RKO (cell line): ENCODE results near the gene USP4.

ENCODE experiments used
- DNase-seq: peaks from one replicate; pipeline ENCODE4 v3.0.0-alpha.2; 2016; ENCODE audit warnings: low spot score

Gene USP4

GRCh38 chr3:49295489-49296058 is 44.3 kb downstream of the USP4 start:
- DNase-seq = peak; percentile 34

DNA sequence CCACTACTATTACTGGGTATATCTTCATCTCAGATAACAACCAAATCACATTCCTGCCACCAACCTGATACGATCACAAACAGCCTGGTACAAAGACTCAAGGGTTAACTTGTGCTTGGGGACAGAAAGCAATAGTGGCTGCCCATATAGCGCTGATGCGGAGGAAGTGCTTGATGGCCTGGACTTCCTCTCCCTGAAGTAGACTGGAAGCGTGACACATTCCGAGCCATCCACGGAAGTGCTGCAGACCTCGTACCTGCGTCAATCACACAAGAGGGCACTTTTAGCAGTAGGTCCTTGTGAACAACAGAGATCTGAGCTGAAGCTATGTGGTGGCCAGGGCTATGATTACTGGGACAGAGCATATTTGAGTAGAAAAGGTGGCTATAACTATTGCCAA is 45.5 kb downstream of the USP4 start:
- no peak for DNase-seq

DNA sequence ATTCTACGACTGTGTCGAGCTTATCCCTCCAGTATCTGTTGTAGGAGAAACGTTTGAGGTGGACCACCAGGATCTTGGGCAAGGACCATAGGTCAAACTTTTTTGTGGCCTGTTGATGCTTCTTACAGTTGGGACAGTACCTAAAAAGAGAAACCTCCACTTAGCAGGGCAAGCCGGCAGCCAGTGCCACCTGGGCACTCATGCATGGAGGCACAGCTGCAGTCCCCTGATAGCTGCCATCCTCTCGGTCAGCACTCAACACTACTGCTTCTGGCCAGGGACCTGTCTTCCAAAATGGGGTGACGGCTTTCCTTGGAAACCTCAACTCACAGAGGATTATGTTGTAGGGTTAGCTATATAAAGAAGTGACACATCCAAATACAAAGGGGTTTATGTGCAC is 55.9 kb downstream of the USP4 start:
- no peak for DNase-seq

GRCh38 chr3:49279376-49279775 is 60.5 kb downstream of the USP4 start:
- DNase-seq = no peak

GRCh38 chr3:49278548-49278947 is 61.3 kb downstream of the USP4 start:
- DNase-seq = no peak

- no peak for DNase-seq
Measured at GRCh38 chr3:49277383-49277775, 62.5 kb downstream of the USP4 start.

DNA sequence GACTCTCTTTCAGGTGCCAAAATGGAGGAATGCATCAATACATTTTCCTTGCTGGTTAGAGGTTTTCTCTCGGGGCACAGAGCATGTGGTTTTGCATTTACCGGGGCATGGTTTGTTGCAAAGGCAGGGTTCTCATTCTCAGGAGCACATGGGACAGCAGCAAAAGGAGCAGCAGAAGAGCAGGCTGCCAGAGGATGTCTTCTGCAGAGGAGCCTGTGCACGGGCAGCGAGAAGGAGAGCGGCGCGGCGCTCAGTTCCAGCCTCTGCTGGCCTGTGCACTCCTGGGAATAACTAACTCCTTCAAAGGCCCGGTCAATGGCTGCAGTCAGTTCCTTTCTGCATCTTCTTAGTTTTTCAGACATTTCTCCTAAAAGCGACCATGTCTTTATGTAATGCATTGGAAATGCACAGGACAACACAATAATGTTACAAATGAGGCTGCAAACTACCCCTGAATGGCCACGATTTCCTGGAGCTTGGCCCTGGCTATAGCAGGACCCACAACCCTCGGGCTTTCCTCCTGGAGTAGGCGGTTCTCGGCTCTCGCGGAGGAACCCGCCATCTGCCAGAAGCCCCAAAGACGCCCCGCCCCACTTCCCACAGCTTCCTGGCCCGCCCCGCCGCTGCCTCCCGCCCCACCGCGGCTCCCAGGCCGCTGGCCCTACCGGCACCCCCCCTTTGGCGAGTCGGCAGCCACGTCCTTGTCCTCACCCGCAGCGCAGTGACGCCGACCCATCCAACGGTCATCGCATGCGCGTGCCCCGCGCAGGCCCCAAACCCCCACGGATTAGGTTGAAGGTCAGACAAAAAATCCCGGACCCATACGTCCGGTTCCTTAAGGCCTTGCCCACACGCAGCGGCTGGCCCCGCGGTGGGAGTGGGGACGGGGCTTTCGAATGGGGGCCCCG is 63.1 kb downstream of the USP4 start, which contains the start of gene C3orf62:
Gene C3orf62, minus strand, starts transcription at position 758 of the 908 bp plus-strand sequence. Its CDS starts 360 bp downstream, at position 398.
- no peak for DNase-seq

DNA sequence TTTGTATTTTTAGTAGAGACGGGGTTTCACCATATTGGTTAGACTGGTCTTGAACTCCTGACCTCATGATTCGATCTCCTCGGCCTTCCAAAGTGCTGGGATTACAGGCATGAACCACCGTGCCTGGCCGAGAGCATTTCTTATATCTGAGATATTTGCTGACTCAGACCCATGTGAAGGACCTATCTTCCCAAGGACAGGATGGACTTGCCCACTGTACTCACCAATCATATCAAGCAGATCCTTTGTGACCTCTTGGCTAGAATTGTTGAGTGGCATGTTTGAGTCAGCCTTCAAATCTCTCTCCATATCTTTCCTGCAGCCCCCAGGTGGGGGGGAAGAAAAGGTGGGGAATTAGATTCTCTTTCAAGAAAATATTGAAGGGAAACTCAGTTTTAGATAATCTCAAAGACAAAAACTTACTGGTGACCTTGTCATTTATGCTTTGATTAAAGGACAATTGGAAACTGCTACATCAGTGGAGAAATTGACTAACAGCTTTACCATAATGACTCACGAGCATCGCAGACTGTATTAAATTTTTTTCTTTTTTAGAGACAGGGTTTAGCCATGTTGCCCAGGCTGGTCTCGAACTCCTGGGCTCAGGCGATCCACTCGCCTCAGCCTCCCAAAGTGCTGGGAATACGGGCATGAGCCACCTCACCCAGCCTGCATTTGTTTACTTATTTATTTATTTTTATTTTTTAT is 65.9 kb downstream of the USP4 start:
- peak; percentile 24 for DNase-seq

DNA sequence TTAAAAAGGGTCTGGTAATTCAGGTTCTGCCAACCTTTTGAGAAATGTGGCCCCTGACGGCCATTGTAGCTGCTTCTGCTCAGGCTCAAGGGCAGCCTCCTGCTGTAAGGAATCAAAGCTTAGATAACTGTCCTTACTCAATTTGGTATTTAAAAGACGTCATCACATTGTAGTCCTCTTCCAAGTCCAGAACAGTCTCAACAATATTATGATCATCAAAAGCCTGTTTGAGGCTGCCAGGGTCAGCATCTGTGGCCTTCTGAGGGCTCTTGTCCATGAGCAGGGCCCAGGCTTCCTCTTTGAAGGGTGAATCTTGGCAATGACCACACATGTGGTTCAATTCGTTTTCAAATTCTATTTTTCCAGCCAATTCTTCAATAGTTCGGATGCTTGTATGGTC is 68.8 kb downstream of the USP4 start:
- no peak for DNase-seq

DNA sequence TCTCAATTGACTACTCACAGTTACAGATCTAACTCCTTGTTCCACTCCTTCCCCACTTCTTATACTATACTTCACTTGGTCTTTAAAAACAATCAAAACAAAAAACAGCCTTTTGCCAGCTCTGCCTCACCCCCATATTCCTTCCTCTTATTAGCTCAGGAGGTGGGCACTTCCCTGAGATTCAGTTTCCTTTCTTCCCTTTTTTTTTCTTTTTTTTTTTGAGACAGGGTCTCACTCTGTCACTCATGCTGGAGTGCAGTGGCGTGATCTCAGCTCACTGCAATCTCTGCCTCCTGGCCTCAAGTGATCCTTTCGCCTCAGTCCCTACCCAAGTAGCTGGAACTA is 69.7 kb downstream of the USP4 start:
- DNase-seq = no peak

- DNase-seq = no peak
Measured at GRCh38 chr3:49269443-49270155, 70.3 kb downstream of the USP4 start.

DNA sequence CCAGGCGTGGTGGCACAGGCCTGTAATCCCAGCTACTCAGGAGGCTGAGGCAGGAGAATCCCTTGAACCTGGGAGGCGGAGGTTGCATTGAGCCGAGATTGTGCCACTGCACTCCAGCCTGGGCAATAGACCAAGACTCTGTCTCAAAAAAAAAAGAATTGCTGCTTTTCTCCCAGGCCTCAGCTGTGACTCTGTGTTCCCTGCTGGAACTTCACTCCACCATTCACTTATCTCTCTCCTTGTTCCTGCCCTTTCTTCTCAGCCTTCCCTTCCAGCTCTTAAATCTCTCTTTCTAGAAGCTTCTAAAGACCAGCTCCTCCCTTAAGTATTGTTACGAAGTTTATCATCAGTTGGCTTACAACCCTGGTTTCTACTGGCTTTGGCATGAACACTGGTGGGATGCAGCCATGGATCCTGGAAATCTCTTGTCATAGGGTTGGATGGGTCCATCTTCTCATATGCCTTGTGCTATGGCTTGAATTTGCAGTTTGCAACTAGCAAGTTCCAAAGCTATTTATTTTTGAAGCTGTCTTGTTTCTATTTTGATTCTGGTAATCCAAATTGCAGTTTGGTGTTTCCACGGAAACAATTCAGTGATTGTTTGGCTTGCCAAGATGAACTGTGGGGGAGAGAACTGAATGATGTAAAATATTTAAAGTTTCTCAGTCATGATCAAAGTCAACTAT is 73.3 kb downstream of the USP4 start:
- no peak for DNase-seq

- DNase-seq = no peak
Measured at GRCh38 chr3:49265661-49266386, 74.0 kb downstream of the USP4 start.

- DNase-seq = no peak
Measured at GRCh38 chr3:49263159-49263889, 76.5 kb downstream of the USP4 start.

- no peak for DNase-seq
Measured at GRCh38 chr3:49260806-49261324, 79.0 kb downstream of the USP4 start.

GRCh38 chr3:49257187-49257586 is 82.7 kb downstream of the USP4 start:
- no peak for DNase-seq

GRCh38 chr3:49255718-49256511 is 83.9 kb downstream of the USP4 start:
- DNase-seq = no peak

DNA sequence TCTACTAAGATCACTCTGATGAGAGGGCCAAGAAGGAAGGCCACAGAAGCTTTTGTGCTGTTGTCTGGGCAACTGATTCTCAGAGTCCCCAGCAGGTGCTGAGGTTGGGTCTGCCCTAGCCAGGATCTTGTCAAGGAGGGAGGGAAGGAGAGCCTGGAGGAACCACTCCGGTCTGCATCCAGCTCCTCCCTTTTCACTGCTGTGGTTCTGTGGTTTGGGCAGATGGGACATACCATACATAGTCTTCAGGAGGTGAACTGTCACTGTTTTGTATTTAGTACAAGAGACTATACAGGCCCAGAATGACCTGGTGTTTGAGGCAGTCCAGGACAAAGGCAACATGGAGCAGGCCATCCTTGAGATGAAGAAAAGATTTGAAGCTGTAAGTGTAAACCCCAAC is 84.7 kb downstream of the USP4 start:
- DNase-seq = no peak

GRCh38 chr3:49253512-49253911 is 86.3 kb downstream of the USP4 start:
- DNase-seq = no peak
